T-helper 2 cell treated with Interferon-gamma antibody and Interleukin-4, amounts not matched to agents 100 ng/mL and 5 ng/mL, for 36 hours (primary cell): ENCODE results near the gene MAPKAPK5. TPM values are rescaled to one million over a fixed set of nuclear protein-coding genes. Genes with fewer than 3 reads are reported as not detected.

Experiments
- intact Hi-C: fragments of 100-400 bp; cut with micrococcal nuclease; formaldehyde crosslinking; loops from one replicate; pipeline ENCODE4 v1.15.1; 2023
- total RNA-seq: library from RNA; stranded (reverse); gene quantifications from 2 replicates; pipeline ENCODE4 v1.2.3, GENCODE V29; 2022

MAPKAPK5 gene
- total RNA-seq, 1 donor from 2014 or later, result 48.0 TPM

GRCh38 chr12:111881716-111882115 is 39.7 kb downstream of the MAPKAPK5 start:
- intact Hi-C loops, result no loop called here

GRCh38 chr12:111886662-111887545 is 44.9 kb downstream of the MAPKAPK5 start:
- intact Hi-C loops, result no loop called here

- intact Hi-C loops, result no loop called here
Observed at GRCh38 chr12:111887926-111888745, 46.1 kb downstream of the MAPKAPK5 start.

- intact Hi-C loops, result no loop called here
Observed at GRCh38 chr12:111893287-111893686, 51.3 kb downstream of the MAPKAPK5 start.

GRCh38 chr12:111894556-111894955 is 52.5 kb downstream of the MAPKAPK5 start:
- intact Hi-C loops, result no loop called here

GRCh38 chr12:111901182-111901581 is 59.2 kb downstream of the MAPKAPK5 start:
- intact Hi-C loops, result no loop called here

GRCh38 chr12:111904446-111904975 is 62.5 kb downstream of the MAPKAPK5 start:
- intact Hi-C loops, result no loop called here

- intact Hi-C loops, result no loop called here
Observed at GRCh38 chr12:111905502-111905901, 63.5 kb downstream of the MAPKAPK5 start.

GRCh38 chr12:111907740-111908139 is 65.7 kb downstream of the MAPKAPK5 start:
- intact Hi-C loops, result no loop called here

GRCh38 chr12:111925171-111925570 is 83.1 kb downstream of the MAPKAPK5 start:
- intact Hi-C loops, result no loop called here

GRCh38 chr12:111926631-111927030 is 84.6 kb downstream of the MAPKAPK5 start:
- intact Hi-C loops, result no loop called here

- intact Hi-C loops, result no loop called here
Observed at GRCh38 chr12:111927346-111927745, 85.3 kb downstream of the MAPKAPK5 start.

- intact Hi-C loops, result no loop called here
Observed at GRCh38 chr12:111932241-111932640, 90.2 kb downstream of the MAPKAPK5 start.

GRCh38 chr12:111936869-111937268 is 94.8 kb downstream of the MAPKAPK5 start:
- intact Hi-C loops, result no loop called here

- intact Hi-C loops, result no loop called here
Observed at GRCh38 chr12:111937429-111937828, 95.4 kb downstream of the MAPKAPK5 start.

- intact Hi-C loops, result no loop called here
Observed at GRCh38 chr12:111942557-111942956, 100.5 kb downstream of the MAPKAPK5 start.

GRCh38 chr12:111943929-111944328 is 101.9 kb downstream of the MAPKAPK5 start:
- intact Hi-C loops, result no loop called here

- intact Hi-C loops, result loop anchor here (2.0 kb wide), 1 partner anchor 44 kb away; no protein-coding TSS in a partner anchor
Observed at GRCh38 chr12:111950961-111951676, 109.1 kb downstream of the MAPKAPK5 start.
